GM23338 (cell line): ENCODE measurements around the gene OTUB2.

Experiments
- CREB1 ChIP-seq: fragments of 250-450 bp; sonication (Bioruptor Pico); IDR thresholded peaks from 2 replicates; pipeline ENCODE4 v1.5.0; 2020; ENCODE audit warnings: low read depth, mild to moderate bottlenecking, moderate library complexity
- EZH2 ChIP-seq: fragments of 200-600 bp; sonication (generic); IDR thresholded peaks from one replicate; pipeline ENCODE4 v1.8.0; 2017; ENCODE audit warnings: antibody characterized with exemption, mild to moderate bottlenecking, low read depth; ENCODE audit not compliant: unreplicated experiment
- JUNB ChIP-seq: IDR thresholded peaks from one replicate; pipeline ENCODE4 v1.6.1; 2016; ENCODE audit warnings: antibody characterized with exemption; ENCODE audit not compliant: unreplicated experiment
- POLR2AphosphoS5 ChIP-seq: IDR thresholded peaks from 2 replicates; pipeline ENCODE4 v1.6.1; 2016; ENCODE audit warnings: antibody characterized with exemption, low read depth
- TF ChIP-seq, protein P1 (sequence below), 2 experiments: fragments of 200-600 bp in 1 of 2; sonication (generic) in 1 of 2; conservative IDR thresholded peaks; 2 replicates each; pipeline versions ENCODE4 v1.5.1 to v1.6.1; 2016 to 2017; ENCODE audit warnings: antibody characterized with exemption in 2 of 2, low read depth in 2 of 2, mild to moderate bottlenecking in 2 of 2, moderate library complexity in 1 of 2
- TF ChIP-seq, protein P2 (sequence below): IDR thresholded peaks from one replicate; pipeline ENCODE4 v1.6.1; 2018; ENCODE audit warnings: antibody characterized with exemption; ENCODE audit not compliant: unreplicated experiment

DNA sequence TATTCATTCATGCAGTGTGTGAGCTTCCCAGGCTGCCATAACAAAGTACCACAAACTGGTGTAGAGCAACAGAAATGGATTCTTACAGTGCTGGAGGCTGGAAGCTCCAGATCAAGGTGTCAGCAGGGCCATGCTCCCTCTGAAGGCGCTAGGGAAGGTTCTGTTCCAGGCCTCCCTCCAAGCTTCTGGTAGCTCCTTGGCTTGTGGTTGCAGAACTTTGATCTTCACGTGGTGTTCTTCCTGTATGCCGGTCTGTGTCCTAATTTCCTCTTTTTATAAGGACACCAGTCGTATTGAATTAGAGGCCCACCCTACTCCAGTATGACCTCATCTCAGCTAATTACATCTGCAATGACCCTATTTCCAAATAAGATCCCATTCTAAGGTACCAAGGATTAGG is 3.1 kb downstream of the OTUB2 start:
- TF ChIP-seq, protein P1, sequence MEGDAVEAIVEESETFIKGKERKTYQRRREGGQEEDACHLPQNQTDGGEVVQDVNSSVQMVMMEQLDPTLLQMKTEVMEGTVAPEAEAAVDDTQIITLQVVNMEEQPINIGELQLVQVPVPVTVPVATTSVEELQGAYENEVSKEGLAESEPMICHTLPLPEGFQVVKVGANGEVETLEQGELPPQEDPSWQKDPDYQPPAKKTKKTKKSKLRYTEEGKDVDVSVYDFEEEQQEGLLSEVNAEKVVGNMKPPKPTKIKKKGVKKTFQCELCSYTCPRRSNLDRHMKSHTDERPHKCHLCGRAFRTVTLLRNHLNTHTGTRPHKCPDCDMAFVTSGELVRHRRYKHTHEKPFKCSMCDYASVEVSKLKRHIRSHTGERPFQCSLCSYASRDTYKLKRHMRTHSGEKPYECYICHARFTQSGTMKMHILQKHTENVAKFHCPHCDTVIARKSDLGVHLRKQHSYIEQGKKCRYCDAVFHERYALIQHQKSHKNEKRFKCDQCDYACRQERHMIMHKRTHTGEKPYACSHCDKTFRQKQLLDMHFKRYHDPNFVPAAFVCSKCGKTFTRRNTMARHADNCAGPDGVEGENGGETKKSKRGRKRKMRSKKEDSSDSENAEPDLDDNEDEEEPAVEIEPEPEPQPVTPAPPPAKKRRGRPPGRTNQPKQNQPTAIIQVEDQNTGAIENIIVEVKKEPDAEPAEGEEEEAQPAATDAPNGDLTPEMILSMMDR (conservative IDR thresholded peaks at IDR 0.05; ENCODE audit: low read depth in 2 of 2), result no peak
- no peak for TF ChIP-seq EZH2
- no peak for TF ChIP-seq POLR2AphosphoS5
- no peak for TF ChIP-seq JUNB
- TF ChIP-seq, protein P2, sequence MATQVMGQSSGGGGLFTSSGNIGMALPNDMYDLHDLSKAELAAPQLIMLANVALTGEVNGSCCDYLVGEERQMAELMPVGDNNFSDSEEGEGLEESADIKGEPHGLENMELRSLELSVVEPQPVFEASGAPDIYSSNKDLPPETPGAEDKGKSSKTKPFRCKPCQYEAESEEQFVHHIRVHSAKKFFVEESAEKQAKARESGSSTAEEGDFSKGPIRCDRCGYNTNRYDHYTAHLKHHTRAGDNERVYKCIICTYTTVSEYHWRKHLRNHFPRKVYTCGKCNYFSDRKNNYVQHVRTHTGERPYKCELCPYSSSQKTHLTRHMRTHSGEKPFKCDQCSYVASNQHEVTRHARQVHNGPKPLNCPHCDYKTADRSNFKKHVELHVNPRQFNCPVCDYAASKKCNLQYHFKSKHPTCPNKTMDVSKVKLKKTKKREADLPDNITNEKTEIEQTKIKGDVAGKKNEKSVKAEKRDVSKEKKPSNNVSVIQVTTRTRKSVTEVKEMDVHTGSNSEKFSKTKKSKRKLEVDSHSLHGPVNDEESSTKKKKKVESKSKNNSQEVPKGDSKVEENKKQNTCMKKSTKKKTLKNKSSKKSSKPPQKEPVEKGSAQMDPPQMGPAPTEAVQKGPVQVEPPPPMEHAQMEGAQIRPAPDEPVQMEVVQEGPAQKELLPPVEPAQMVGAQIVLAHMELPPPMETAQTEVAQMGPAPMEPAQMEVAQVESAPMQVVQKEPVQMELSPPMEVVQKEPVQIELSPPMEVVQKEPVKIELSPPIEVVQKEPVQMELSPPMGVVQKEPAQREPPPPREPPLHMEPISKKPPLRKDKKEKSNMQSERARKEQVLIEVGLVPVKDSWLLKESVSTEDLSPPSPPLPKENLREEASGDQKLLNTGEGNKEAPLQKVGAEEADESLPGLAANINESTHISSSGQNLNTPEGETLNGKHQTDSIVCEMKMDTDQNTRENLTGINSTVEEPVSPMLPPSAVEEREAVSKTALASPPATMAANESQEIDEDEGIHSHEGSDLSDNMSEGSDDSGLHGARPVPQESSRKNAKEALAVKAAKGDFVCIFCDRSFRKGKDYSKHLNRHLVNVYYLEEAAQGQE, result no peak
- no peak for TF ChIP-seq CREB1 (CRISPR knock-in tag)
